GM12878 (cell line): ENCODE results near the gene SUPT3H. TPM values are rescaled to one million over a fixed set of nuclear protein-coding genes. Genes with fewer than 3 reads are reported as not detected.

Experiments
- ATAC-seq: fragments of 200-7000 bp; cut with Tn5 transposase; 3 replicates; pipeline ENCODE4 v1.9.1; 2020; ENCODE audit warnings: mild to moderate bottlenecking, moderate library complexity
- BruUV-seq: library from RNA; stranded (reverse); fragments of 400-500 nt; replicated peaks from 2 replicates; lab custom pipeline; 2021; lab: Mats Ljungman, UMichigan
- CTCF ChIA-PET: fragments of 300-600 bp; sonication (Branson Sonifier 250); formaldehyde crosslinking; extraction: SDS; loops from one replicate; lab custom pipeline; 2021; ENCODE audit warnings: inconsistent platforms; lab: Yijun Ruan, JAX
- POLR2A ChIA-PET: fragments of 350-600 bp; formaldehyde crosslinking; extraction: SDS; loops from one replicate; lab custom pipeline; 2021; ENCODE audit warnings: inconsistent platforms; lab: Charles Lee
- RAD21 ChIA-PET: fragments of 300-600 bp; sonication (Branson Sonifier 250); formaldehyde crosslinking; loops from one replicate; lab custom pipeline; 2023; ENCODE audit warnings: antibody characterized with exemption; ENCODE audit not compliant: unreplicated experiment; lab: Charles Lee
- SMC1A ChIA-PET: fragments of 300-600 bp; sonication (Branson Sonifier 250); formaldehyde crosslinking; loops from one replicate; lab custom pipeline; 2023; ENCODE audit not compliant: unreplicated experiment, uncharacterized antibody; lab: Charles Lee
- DNase-seq: peaks from one replicate; pipeline ENCODE4 v3.0.0-alpha.2; 2011; ENCODE audit warnings: low read depth, low spot score
- FAIRE-seq: peaks from 3 replicates; lab custom pipeline; 2011; peaks lifted over from hg19 to GRCh38; lab: Jason Lieb, UNC
- H2AFZ ChIP-seq: 2 replicates; pipeline ENCODE4 v1.6.0; 2011; ENCODE audit warnings: low read depth, low read length, control low read depth; ENCODE audit not compliant: control insufficient read depth
- H3K27ac ChIP-seq: 2 replicates; pipeline ENCODE4 v1.5.1; 2011; ENCODE audit warnings: control low read depth; ENCODE audit not compliant: control insufficient read depth, insufficient read depth
- H3K27me3 ChIP-seq, 2 experiments: replicated peaks in 1 of 2; 2 replicates each; pipeline versions ENCODE4 v1.6.0 to v1.6.1; 2011; ENCODE audit warnings: low read length in 1 of 2; ENCODE audit not compliant: control insufficient read depth in 2 of 2, insufficient read depth in 2 of 2
- H3K36me3 ChIP-seq, 2 experiments: 2 replicates each; pipeline ENCODE4 v1.5.1; 2011; ENCODE audit warnings: low read length in 1 of 2; ENCODE audit not compliant: control insufficient read depth in 2 of 2, insufficient read depth in 2 of 2
- H3K4me1 ChIP-seq: 2 replicates; pipeline ENCODE4 v1.6.1; 2011; ENCODE audit warnings: mild to moderate bottlenecking, low read length, moderate library complexity, mixed read lengths; ENCODE audit not compliant: control insufficient read depth, insufficient read depth
- H3K4me2 ChIP-seq: 2 replicates; pipeline ENCODE4 v1.6.0; 2011; ENCODE audit warnings: control low read depth; ENCODE audit not compliant: control insufficient read depth, insufficient read depth
- H3K4me3 ChIP-seq: fragments of 200-600 bp; sonication (generic); 2 replicates; pipeline ENCODE4 v1.5.1; 2016
- H3K79me2 ChIP-seq: 2 replicates; pipeline ENCODE4 v1.6.0; 2011; ENCODE audit warnings: low read length; ENCODE audit not compliant: control insufficient read depth, insufficient read depth
- H3K9ac ChIP-seq: 2 replicates; pipeline ENCODE4 v1.8.0; 2011; ENCODE audit warnings: low read length, control low read depth, mixed read lengths; ENCODE audit not compliant: control insufficient read depth, insufficient read depth
- H3K9me3 ChIP-seq: replicated peaks from 3 replicates; pipeline ENCODE4 v1.5.1; 2011; ENCODE audit warnings: mild to moderate bottlenecking, low read length; ENCODE audit not compliant: control insufficient read depth, insufficient read depth
- H4K20me1 ChIP-seq: 2 replicates; pipeline ENCODE4 v1.6.0; 2011; ENCODE audit not compliant: control insufficient read depth, insufficient read depth
- CBFB ChIP-seq: IDR thresholded peaks from 2 replicates; pipeline ENCODE4 v1.6.1; 2016; ENCODE audit warnings: antibody characterized with exemption, low read depth
- CREM ChIP-seq: IDR thresholded peaks from 2 replicates; pipeline ENCODE4 v1.6.1; 2014; ENCODE audit warnings: antibody characterized with exemption, low read depth
- CTCF ChIP-seq, 3 experiments: IDR thresholded peaks in 2 of 3; conservative IDR thresholded peaks in 1 of 3; 2 replicates each; pipeline ENCODE4 v1.5.1; 2011; ENCODE audit warnings: low read depth in 3 of 3, low read length in 3 of 3, mild to moderate bottlenecking in 3 of 3, control low read depth in 2 of 3, moderate library complexity in 2 of 3, inconsistent platforms in 1 of 3, mixed read lengths in 1 of 3; ENCODE audit not compliant: control insufficient read depth in 2 of 3, insufficient read depth in 1 of 3; ENCODE audit errors: extremely low read depth in 1 of 3
- EGR1 ChIP-seq, 2 experiments: IDR thresholded peaks; 1 replicate in 1 of 2; 2 replicates in 1 of 2; pipeline ENCODE4 v1.6.1; 2011 to 2012; ENCODE audit warnings: low read depth in 2 of 2, low read length in 2 of 2, borderline replicate concordance in 1 of 2, mild to moderate bottlenecking in 1 of 2, moderate library complexity in 1 of 2
- JUND ChIP-seq: IDR thresholded peaks from 2 replicates; pipeline ENCODE4 v1.6.1; 2012; ENCODE audit warnings: low read depth, mild to moderate bottlenecking, low read length, improper control_type of control experiment, moderate library complexity
- NR2C2 ChIP-seq: IDR thresholded peaks from 2 replicates; pipeline ENCODE4 v1.6.1; 2011; ENCODE audit warnings: borderline replicate concordance, low read depth; ENCODE audit not compliant: control insufficient read depth, insufficient read length
- PBX3 ChIP-seq: IDR thresholded peaks from 2 replicates; pipeline ENCODE4 v1.6.1; 2011; ENCODE audit warnings: mild to moderate bottlenecking, low read depth, low read length, moderate library complexity; ENCODE audit not compliant: insufficient replicate concordance
- POLR2A ChIP-seq: IDR thresholded peaks from 2 replicates; pipeline ENCODE4 v1.6.1; 2011; ENCODE audit warnings: low read depth, mild to moderate bottlenecking, low read length
- RELA ChIP-seq: fragments of 450-650 bp; IDR thresholded peaks from 2 replicates; pipeline ENCODE4 v1.8.0; 2014; ENCODE audit warnings: borderline replicate concordance; ENCODE audit not compliant: partially characterized antibody
- SP1 ChIP-seq: IDR thresholded peaks from one replicate; pipeline ENCODE4 v1.6.1; 2011; ENCODE audit warnings: low read depth, low read length
- SPI1 ChIP-seq: IDR thresholded peaks from 2 replicates; pipeline ENCODE4 v1.6.1; 2011; ENCODE audit warnings: low read depth, mild to moderate bottlenecking, low read length, moderate library complexity, borderline replicate concordance; ENCODE audit not compliant: insufficient read depth
- WGBS: methylation state at CpG from one replicate; pipeline ENCODE4 v1.1.6; 2016; ENCODE audit warnings: low lambda C conversion rate; ENCODE audit not compliant: insufficient replicate concordance, insufficient coverage; ENCODE audit errors: missing lambda C conversion rate; 5-methylcytosine and 5-hydroxymethylcytosine counted together
- in situ Hi-C: fragments of 300-500 bp; cut with MboI; formaldehyde crosslinking; loops from 9 replicates; pipeline ENCODE4 v1.14.3; 2018; ENCODE audit warnings: mixed read lengths
- intact Hi-C: fragments of 100-400 bp; cut with micrococcal nuclease; formaldehyde crosslinking; loops from one replicate; pipeline ENCODE4 v1.14.2; 2022; ENCODE audit not compliant: unreplicated experiment
- polyA plus RNA-seq, 11 experiments: library from polyadenylated mRNA; depleted of rRNA in 4 of 11; unstranded in 6 of 11; stranded (reverse) in 5 of 11; fragments of >200 nt; fragmentation: Nextera tagmentation in 4 of 11; fragmentation: Illumina TruSeq in 1 of 11; extraction: Ambion mirVana in 4 of 11; extraction: Trizol in 1 of 11; gene quantifications; 1 replicate in 1 of 11; 2 replicates in 10 of 11; pipeline versions ENCODE4 v1.2.1 to v1.2.3, GENCODE V29; 2011 to 2016; ENCODE audit warnings: inconsistent platforms in 2 of 11, missing spikeins in 2 of 11, low read depth in 1 of 11
- total RNA-seq, 4 experiments: library from RNA; depleted of rRNA in 3 of 4; stranded (reverse); fragments of >200 nt in 3 of 4; fragmentation: Illumina TruSeq in 1 of 4; extraction: Trizol in 1 of 4; gene quantifications; 2 replicates each; pipeline versions ENCODE4 v1.2.1 to v1.2.3, GENCODE V29; 2013 to 2021

Gene SUPT3H
- total and polyA plus RNA-seq, 10 of the 15 experiments (the other 5 are each of a cell fraction or from before 2014, with no cell fraction given), result 0.51 to 3.7 (median 2.0) TPM

GRCh38 chr6:45351667-45352066, 26.1 kb downstream of the SUPT3H start (continued):
- TF ChIP-seq CBFB (no peak), PBX3 (no peak)

GRCh38 chr6:45351076-45351475, 26.7 kb downstream of the SUPT3H start:
- CTCF ChIA-PET, result interaction anchor here (1.0 to 1.1 kb wide), 2 partner anchors 12 to 23 kb away, joined by 4 to 6 read pairs; partner anchors contain the start of gene RUNX2
- ATAC-seq, result no peak
- FAIRE-seq, result no peak
- in situ Hi-C loops (no loop called here), intact Hi-C loops (no loop called here)
- RAD21 ChIA-PET, result interaction anchor here (0.9 kb wide), 1 partner anchor 364 kb away, joined by 3 read pairs; no protein-coding TSS in a partner anchor
- SMC1A ChIA-PET, result interaction anchor here (1.0 kb wide), 1 partner anchor 13 kb away, joined by 4 read pairs; no protein-coding TSS in a partner anchor
- no peak for DNase-seq
- no peak overlapping the region for H3K4me3 ChIP-seq
- no peak overlapping the region for H3K4me2 ChIP-seq
- H3K27ac ChIP-seq, result no peak overlapping the region
- H3K9ac ChIP-seq, result no peak overlapping the region
- no TSS peak for BruUV-seq
- no peak overlapping the region for H2AFZ ChIP-seq
- POLR2A ChIA-PET, result no interaction called here
- H3K27me3 ChIP-seq, result no peaks in the 10 kb centered on the region
- TF ChIP-seq SP1, result no peak
- no peak for TF ChIP-seq JUND
- TF ChIP-seq EGR1 (IDR thresholded peaks at IDR 0.05; ENCODE audit: borderline replicate concordance in 1 of 2, low read depth in 2 of 2, low read length in 2 of 2), result no peak
- no peak for TF ChIP-seq POLR2A
- no peak for TF ChIP-seq SPI1
- no peak for TF ChIP-seq RELA
- no peak for TF ChIP-seq NR2C2
- TF ChIP-seq CTCF (IDR thresholded peaks at IDR 0.05 in 2 of 3, conservative IDR thresholded peaks at IDR 0.05 in 1 of 3; ENCODE audit: control insufficient read depth in 2 of 3, extremely low read depth in 1 of 3, insufficient read depth in 1 of 3, low read depth in 3 of 3, low read length in 3 of 3), result no peak
- no peak for TF ChIP-seq CREM
- no peaks in the 10 kb centered on the region for H3K4me1 ChIP-seq
- H3K9me3 ChIP-seq, result no peaks in the 10 kb centered on the region
- WGBS, result 51% methylated on average over 3 of the region's 3 CpGs
- H4K20me1 ChIP-seq, result no peaks in the 10 kb centered on the region
- no peaks in the 10 kb centered on the region for H3K36me3 ChIP-seq
- no peaks in the 10 kb centered on the region for H3K79me2 ChIP-seq
